PC-3 (cell line): ENCODE measurements around the gene STAT4.

ENCODE experiments used
- CTCF ChIP-seq: fragments of 300-600 bp; sonication (generic); conservative IDR thresholded peaks from 2 replicates; pipeline ENCODE4 v1.5.1; 2017; ENCODE audit warnings: antibody characterized with exemption, low read depth, mild to moderate bottlenecking, low read length
- EZH2 ChIP-seq: fragments of 300-600 bp; sonication (generic); IDR thresholded peaks from one replicate; pipeline ENCODE4 v1.6.1; 2017; ENCODE audit warnings: antibody characterized with exemption, mild to moderate bottlenecking, low read length; ENCODE audit not compliant: unreplicated experiment
- EZH2phosphoT487 ChIP-seq: fragments of 300-600 bp; sonication (generic); IDR thresholded peaks from 2 replicates; pipeline ENCODE4 v1.6.1; 2018; ENCODE audit warnings: mild to moderate bottlenecking, antibody characterized with exemption, low read length, borderline replicate concordance

DNA sequence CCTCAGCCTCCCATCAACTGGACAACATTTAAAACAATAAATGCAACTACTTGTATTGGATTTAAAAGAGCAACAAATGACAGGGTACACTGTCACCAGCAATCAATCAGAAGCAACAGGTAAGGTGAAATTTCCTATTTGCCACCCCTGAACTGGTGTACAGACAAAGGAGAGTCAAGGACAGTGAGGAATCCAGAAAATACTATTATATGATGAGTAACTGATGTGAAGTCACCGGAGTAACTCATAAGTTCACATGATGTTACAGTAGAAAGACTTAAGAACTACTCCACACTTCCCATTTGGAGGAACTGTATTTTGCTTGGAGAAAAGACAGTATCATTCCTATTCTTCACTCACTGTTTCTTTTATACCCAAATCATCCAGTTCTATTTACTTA is 132.7 kb downstream of the STAT4 start:
- TF ChIP-seq EZH2 = no peak
- TF ChIP-seq CTCF = no peak
- no peak for TF ChIP-seq EZH2phosphoT487
